ENCODE results near the gene PPP1R37.

DNA sequence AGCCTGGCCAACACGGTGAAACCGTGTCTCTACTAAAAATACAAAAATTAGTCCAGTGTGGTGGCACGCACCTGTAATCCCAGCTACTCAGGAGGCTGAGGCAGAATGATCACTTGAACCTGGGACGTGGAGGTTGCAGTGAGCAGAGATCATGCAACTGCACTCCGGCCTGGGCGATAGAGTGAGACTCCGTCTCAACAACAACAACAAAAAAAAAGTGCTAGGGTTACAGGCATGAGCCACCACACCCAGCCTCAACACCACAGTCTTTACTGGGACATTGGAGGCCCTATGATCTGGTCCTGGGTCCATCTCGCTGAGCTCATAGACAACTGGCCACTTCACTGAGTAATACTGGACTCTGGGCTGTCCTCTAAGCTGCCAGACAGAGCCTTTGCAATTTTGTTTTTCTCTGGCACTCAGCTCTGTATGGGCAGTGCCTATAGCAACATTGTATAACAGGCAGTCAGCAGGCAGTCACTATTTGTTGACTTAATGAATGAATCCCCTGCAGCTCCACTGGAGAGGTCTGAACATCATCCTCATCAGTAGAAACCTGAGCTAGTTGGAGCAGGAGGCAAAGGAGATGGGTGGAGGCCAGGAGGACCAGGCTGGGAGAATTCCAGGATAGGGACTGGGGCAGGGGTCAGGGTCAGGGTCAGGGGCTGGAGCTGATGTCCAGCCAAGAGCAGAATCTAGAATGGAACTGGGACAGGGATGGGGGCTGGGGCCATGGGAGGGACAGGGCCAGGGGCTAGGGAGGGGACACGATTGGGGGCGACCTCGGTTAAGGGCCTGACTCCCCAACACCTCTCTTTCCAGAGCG is 93.7 kb downstream of the PPP1R37 start:
- TF ChIP-seq EZH2 (IDR thresholded peaks at IDR 0.05; ENCODE audit: low read length, unreplicated experiment) (no peak), EZH2phosphoT487 (IDR thresholded peaks at IDR 0.05; ENCODE audit: borderline replicate concordance, low read length) (no peak)
- TF ChIP-seq, protein P1, sequence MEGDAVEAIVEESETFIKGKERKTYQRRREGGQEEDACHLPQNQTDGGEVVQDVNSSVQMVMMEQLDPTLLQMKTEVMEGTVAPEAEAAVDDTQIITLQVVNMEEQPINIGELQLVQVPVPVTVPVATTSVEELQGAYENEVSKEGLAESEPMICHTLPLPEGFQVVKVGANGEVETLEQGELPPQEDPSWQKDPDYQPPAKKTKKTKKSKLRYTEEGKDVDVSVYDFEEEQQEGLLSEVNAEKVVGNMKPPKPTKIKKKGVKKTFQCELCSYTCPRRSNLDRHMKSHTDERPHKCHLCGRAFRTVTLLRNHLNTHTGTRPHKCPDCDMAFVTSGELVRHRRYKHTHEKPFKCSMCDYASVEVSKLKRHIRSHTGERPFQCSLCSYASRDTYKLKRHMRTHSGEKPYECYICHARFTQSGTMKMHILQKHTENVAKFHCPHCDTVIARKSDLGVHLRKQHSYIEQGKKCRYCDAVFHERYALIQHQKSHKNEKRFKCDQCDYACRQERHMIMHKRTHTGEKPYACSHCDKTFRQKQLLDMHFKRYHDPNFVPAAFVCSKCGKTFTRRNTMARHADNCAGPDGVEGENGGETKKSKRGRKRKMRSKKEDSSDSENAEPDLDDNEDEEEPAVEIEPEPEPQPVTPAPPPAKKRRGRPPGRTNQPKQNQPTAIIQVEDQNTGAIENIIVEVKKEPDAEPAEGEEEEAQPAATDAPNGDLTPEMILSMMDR (conservative IDR thresholded peaks at IDR 0.05; ENCODE audit: low read depth, low read length) = no peak

Measured in PC-3 (cell line).